Liver (tissue), 9 donors: Measurements from ENCODE around the gene DCAF8. TPM values are rescaled to one million over a fixed set of nuclear protein-coding genes. Genes with fewer than 3 reads are reported as not detected.

Experiments
- DNase-seq: peaks from one replicate; pipeline ENCODE4 v3.0.0-alpha.2; 2017; ENCODE audit warnings: low spot score
- H3K27ac ChIP-seq, 2 donors: one replicate each; pipeline ENCODE4 v1.7.0; 2013; ENCODE audit warnings: inconsistent platforms in 2 of 2, low read length in 2 of 2, control low read depth in 1 of 2, low read depth in 1 of 2, mild to moderate bottlenecking in 1 of 2
- H3K27me3 ChIP-seq, 4 donors: one replicate each; pipeline versions ENCODE4 v1.6.1 to v1.7.0; 2013; ENCODE audit warnings: low read length in 3 of 4, inconsistent platforms in 1 of 4, mild to moderate bottlenecking in 1 of 4, moderate library complexity in 1 of 4; ENCODE audit not compliant: control insufficient read depth in 4 of 4, insufficient read depth in 4 of 4
- H3K36me3 ChIP-seq, 4 donors: one replicate each; pipeline versions ENCODE4 v1.6.1 to v1.7.0; 2013; ENCODE audit warnings: low read length in 3 of 4, mild to moderate bottlenecking in 3 of 4, low read depth in 1 of 4, moderate library complexity in 1 of 4; ENCODE audit not compliant: control insufficient read depth in 4 of 4, insufficient read depth in 3 of 4
- H3K4me1 ChIP-seq, 4 donors: one replicate each; pipeline versions ENCODE4 v1.6.1 to v1.7.0; 2013; ENCODE audit warnings: low read length in 3 of 4, mild to moderate bottlenecking in 3 of 4, moderate library complexity in 1 of 4; ENCODE audit not compliant: control insufficient read depth in 4 of 4, insufficient read depth in 4 of 4
- H3K4me3 ChIP-seq, 3 donors: one replicate each; pipeline versions ENCODE4 v1.6.1 to v1.7.0; 2013; ENCODE audit warnings: low read length in 3 of 3, control low read depth in 1 of 3, low read depth in 1 of 3, mild to moderate bottlenecking in 1 of 3
- H3K9ac ChIP-seq, 2 donors: one replicate each; pipeline ENCODE4 v1.7.0; 2013; ENCODE audit warnings: low read length in 2 of 2, mild to moderate bottlenecking in 2 of 2, moderate library complexity in 2 of 2, control low read depth in 1 of 2, low read depth in 1 of 2
- H3K9me3 ChIP-seq, 4 donors: one replicate each; pipeline versions ENCODE4 v1.6.1 to v1.7.0; 2013; ENCODE audit warnings: low read length in 3 of 4; ENCODE audit not compliant: control insufficient read depth in 4 of 4
- ATF3 ChIP-seq: IDR thresholded peaks from 2 replicates; pipeline ENCODE4 v1.6.1; 2016; ENCODE audit warnings: antibody characterized with exemption
- EGR1 ChIP-seq, 2 donors: IDR thresholded peaks; 2 replicates each; pipeline ENCODE4 v1.6.1; 2016 to 2018; ENCODE audit warnings: antibody characterized with exemption in 2 of 2, low read depth in 2 of 2
- FOXA2 ChIP-seq: IDR thresholded peaks from 2 replicates; pipeline ENCODE4 v1.6.1; 2016; ENCODE audit warnings: antibody characterized with exemption
- GABPA ChIP-seq, 2 donors: IDR thresholded peaks in 1 of 2; conservative IDR thresholded peaks in 1 of 2; 2 replicates each; pipeline ENCODE4 v1.6.1; 2016; ENCODE audit warnings: antibody characterized with exemption in 2 of 2, mild to moderate bottlenecking in 1 of 2, moderate library complexity in 1 of 2
- HNF4A ChIP-seq, 2 donors: conservative IDR thresholded peaks; 2 replicates each; pipeline ENCODE4 v1.6.1; 2016; ENCODE audit warnings: antibody characterized with exemption in 2 of 2, mild to moderate bottlenecking in 2 of 2
- HNF4G ChIP-seq: IDR thresholded peaks from 2 replicates; pipeline ENCODE4 v1.6.1; 2016; ENCODE audit warnings: antibody characterized with exemption
- JUND ChIP-seq, 2 donors: IDR thresholded peaks; 2 replicates each; pipeline ENCODE4 v1.6.1; 2016; ENCODE audit warnings: antibody characterized with exemption in 2 of 2
- NR2F2 ChIP-seq: IDR thresholded peaks from 2 replicates; pipeline ENCODE4 v1.6.1; 2016; ENCODE audit warnings: antibody characterized with exemption
- RAD21 ChIP-seq, 2 donors: IDR thresholded peaks; 2 replicates each; pipeline ENCODE4 v1.6.1; 2016; ENCODE audit warnings: antibody characterized with exemption in 2 of 2, mild to moderate bottlenecking in 2 of 2
- REST ChIP-seq: IDR thresholded peaks from 2 replicates; pipeline ENCODE4 v1.6.1; 2016; ENCODE audit warnings: antibody characterized with exemption, mild to moderate bottlenecking
- RXRA ChIP-seq, 2 donors: IDR thresholded peaks; 2 replicates each; pipeline ENCODE4 v1.6.1; 2017 to 2018; ENCODE audit warnings: antibody characterized with exemption in 2 of 2, mild to moderate bottlenecking in 1 of 2
- SP1 ChIP-seq: IDR thresholded peaks from 2 replicates; pipeline ENCODE4 v1.6.1; 2018; ENCODE audit warnings: antibody characterized with exemption, mild to moderate bottlenecking
- TAF1 ChIP-seq: conservative IDR thresholded peaks from 2 replicates; pipeline ENCODE4 v1.6.1; 2016; ENCODE audit warnings: antibody characterized with exemption, mild to moderate bottlenecking
- YY1 ChIP-seq: IDR thresholded peaks from 2 replicates; pipeline ENCODE4 v1.6.1; 2016; ENCODE audit warnings: antibody characterized with exemption, mild to moderate bottlenecking
- ZBTB33 ChIP-seq: IDR thresholded peaks from 2 replicates; pipeline ENCODE4 v1.6.1; 2016; ENCODE audit warnings: antibody characterized with exemption
- WGBS: extraction: QIAGEN DNeasy Blood & Tissue Kit; methylation state at CpG from one replicate; pipeline ENCODE4 v1.1.7; 2013; 5-methylcytosine and 5-hydroxymethylcytosine counted together
- polyA plus RNA-seq, 2 donors: library from polyadenylated mRNA; stranded (reverse) in 1 of 2; unstranded in 1 of 2; fragments of 200-250 nt in 1 of 2; fragments of >200 nt in 1 of 2; fragmentation: Nextera tagmentation in 1 of 2; extraction: Ambion mirVana in 1 of 2; gene quantifications; one replicate each; pipeline versions ENCODE4 v1.2.1 to v1.2.3, GENCODE V29; 2013 to 2015
- total RNA-seq, 2 donors: library from RNA; depleted of rRNA; stranded (reverse); fragments of >200 nt; gene quantifications; one replicate each; pipeline ENCODE4 v1.2.3, GENCODE V29; 2014
- TF ChIP-seq, protein P1 (sequence below): IDR thresholded peaks from 2 replicates; pipeline ENCODE4 v1.6.1; 2016; ENCODE audit warnings: antibody characterized with exemption
- TF ChIP-seq, protein P2 (sequence below): fragments of 150-350 bp; IDR thresholded peaks from 2 replicates; pipeline ENCODE4 v1.5.1; 2017; ENCODE audit warnings: improper control_type of control experiment, low read depth, low read length; ENCODE audit not compliant: missing input control
- donor health status: healthy.
- donor health status: healthy.
- donor health status: healthy.
- donor health status: healthy.
- donor health status: healthy.

Gene DCAF8
- total and polyA plus RNA-seq, 4 donors = 80.3 to 199 (median 102) TPM

DNA sequence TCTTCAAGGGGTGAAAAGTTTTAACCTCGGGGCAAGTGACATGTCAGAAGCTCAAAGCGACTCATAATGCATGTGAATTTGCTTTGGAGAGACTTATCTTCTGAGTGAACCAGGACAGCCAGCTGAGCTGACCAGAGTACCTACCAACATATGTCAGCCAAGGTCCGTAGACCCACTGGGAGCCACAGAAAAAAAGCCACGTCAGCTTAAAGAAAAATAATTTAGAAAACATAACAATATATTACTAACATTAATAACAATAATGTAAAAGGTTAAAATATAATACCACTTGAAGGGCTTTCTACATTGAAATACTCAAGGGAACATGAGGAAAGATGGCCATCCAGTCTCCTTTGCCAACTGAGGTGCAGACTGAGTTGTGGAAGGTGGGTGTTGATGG lies 15.6 kb upstream of the DCAF8 start:
- no peak for DNase-seq
- no peak overlapping the region for H3K4me3 ChIP-seq
- no peaks in the 10 kb centered on the region for H3K9me3 ChIP-seq
- H3K9ac ChIP-seq = no peak overlapping the region
- WGBS = 93% methylated on average over 4 of the region's 4 CpGs
- H3K27ac ChIP-seq = no peak overlapping the region
- peaks cover 7 to 65% (median 55%) of the 10 kb centered on the region in 4 donors for H3K36me3 ChIP-seq
- H3K4me1 ChIP-seq = peaks cover 2 to 16% (median 15%) of the 10 kb centered on the region in 4 donors
- H3K27me3 ChIP-seq = no peaks in the 10 kb centered on the region
- TF ChIP-seq, protein P1, sequence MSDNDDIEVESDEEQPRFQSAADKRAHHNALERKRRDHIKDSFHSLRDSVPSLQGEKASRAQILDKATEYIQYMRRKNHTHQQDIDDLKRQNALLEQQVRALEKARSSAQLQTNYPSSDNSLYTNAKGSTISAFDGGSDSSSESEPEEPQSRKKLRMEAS = no peak
- no peak for TF ChIP-seq HNF4A (conservative IDR thresholded peaks at IDR 0.05)
- TF ChIP-seq NR2F2 = no peak
- no peak for TF ChIP-seq SP1
- no peak for TF ChIP-seq FOXA2
- TF ChIP-seq, protein P2, sequence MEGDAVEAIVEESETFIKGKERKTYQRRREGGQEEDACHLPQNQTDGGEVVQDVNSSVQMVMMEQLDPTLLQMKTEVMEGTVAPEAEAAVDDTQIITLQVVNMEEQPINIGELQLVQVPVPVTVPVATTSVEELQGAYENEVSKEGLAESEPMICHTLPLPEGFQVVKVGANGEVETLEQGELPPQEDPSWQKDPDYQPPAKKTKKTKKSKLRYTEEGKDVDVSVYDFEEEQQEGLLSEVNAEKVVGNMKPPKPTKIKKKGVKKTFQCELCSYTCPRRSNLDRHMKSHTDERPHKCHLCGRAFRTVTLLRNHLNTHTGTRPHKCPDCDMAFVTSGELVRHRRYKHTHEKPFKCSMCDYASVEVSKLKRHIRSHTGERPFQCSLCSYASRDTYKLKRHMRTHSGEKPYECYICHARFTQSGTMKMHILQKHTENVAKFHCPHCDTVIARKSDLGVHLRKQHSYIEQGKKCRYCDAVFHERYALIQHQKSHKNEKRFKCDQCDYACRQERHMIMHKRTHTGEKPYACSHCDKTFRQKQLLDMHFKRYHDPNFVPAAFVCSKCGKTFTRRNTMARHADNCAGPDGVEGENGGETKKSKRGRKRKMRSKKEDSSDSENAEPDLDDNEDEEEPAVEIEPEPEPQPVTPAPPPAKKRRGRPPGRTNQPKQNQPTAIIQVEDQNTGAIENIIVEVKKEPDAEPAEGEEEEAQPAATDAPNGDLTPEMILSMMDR = no peak
- no peak for TF ChIP-seq EGR1 (IDR thresholded peaks at IDR 0.05; ENCODE audit: low read depth in 2 of 2)
- no peak for TF ChIP-seq ATF3
- TF ChIP-seq RAD21 (IDR thresholded peaks at IDR 0.05) = no peak
- no peak for TF ChIP-seq GABPA (IDR thresholded peaks at IDR 0.05 in 1 of 2, conservative IDR thresholded peaks at IDR 0.05 in 1 of 2)
- TF ChIP-seq HNF4G = no peak
- TF ChIP-seq RXRA (IDR thresholded peaks at IDR 0.05) = no peak
- TF ChIP-seq REST = no peak
- TF ChIP-seq TAF1 = no peak
- no peak for TF ChIP-seq ZBTB33
- no peak for TF ChIP-seq JUND (IDR thresholded peaks at IDR 0.05)
- TF ChIP-seq YY1 = no peak

GRCh38 chr1:160277330-160277729 lies 15.0 kb upstream of the DCAF8 start:
- Histone ChIP-seq H3K36me3 (peaks cover 7 to 58% (median 50%) of the 10 kb centered on the region in 4 donors), H3K4me1 (peaks cover 0 to 16% (median 13%) of the 10 kb centered on the region in 4 donors)
- WGBS = 95% methylated on average over 2 of the region's 2 CpGs

More at GRCh38 chr1:160277330-160277729, 15.0 kb upstream of the DCAF8 start:
- no peak overlapping the region for H3K4me3 ChIP-seq
- no peak overlapping the region for H3K27ac ChIP-seq
- TF ChIP-seq FOXA2 = no peak
- peak in 1 of 2 donors; percentile 25 for TF ChIP-seq RXRA (IDR thresholded peaks at IDR 0.05)
- no peak for TF ChIP-seq TAF1
- no peak for TF ChIP-seq HNF4A (conservative IDR thresholded peaks at IDR 0.05)
- H3K9me3 ChIP-seq = no peaks in the 10 kb centered on the region
- no peak for DNase-seq
- H3K9ac ChIP-seq = no peak overlapping the region
- no peaks in the 10 kb centered on the region for H3K27me3 ChIP-seq
